HG03354 (cell line): ENCODE measurements around the gene VPS51.
"Not testable (repeated sequence)": the region's sequence is repeated elsewhere in the genome, so short reads cannot be mapped to it uniquely, and the experiment has no call there.

Experiments used
- ATAC-seq: cut with Tn5 transposase; IDR thresholded peaks from one replicate; pipeline ENCODE4 v1.9.1; 2021; ENCODE audit warnings: mild to moderate bottlenecking; ENCODE audit not compliant: unreplicated experiment, poor library complexity, severe bottlenecking

The VPS51 gene

GRCh38 chr11:65116370-65117205 is 20.6 kb downstream of the VPS51 start:
- ATAC-seq: no peak

DNA sequence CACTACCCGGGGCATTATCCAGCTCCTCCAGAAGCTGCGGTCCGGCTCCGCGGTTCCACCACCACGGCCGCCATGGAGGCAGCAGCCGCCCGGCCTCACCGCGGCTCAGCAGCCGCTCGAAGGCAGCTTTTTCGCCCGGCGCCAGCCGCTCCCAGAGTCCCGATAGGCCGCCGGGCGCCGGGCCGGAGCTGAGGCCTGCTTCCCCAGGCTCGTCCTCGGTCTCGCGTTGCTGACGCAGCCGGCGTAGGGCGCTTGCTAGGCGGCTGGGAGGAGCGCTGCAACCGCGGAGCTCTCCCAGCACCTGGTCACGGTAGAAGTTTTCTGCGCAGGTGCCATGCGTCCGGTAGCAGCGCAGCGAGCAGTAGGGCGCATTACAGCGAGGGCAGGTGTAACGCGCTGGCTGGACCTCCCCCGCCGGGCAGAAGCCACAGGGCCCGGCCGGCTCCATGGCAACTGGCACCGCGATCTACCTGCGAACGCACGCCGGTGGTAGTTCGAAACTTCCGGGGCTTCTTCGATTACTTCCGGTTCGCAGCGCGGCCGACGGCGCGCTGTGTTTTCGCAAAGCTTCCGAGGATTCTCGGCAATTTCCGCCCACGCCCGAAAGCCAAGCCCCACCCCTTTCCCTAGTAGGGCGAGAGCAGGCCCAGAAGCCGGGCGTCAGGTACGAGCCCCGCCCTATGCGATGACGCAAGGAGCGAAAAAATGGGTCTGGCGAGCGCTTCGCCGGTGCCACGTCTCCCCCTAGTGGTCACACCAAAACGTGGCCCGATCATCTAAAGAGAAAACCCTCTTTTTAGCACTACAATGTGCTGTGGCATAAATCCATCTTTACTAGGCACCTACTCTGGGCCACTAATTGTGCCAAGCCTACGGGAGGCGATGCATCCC is 21.4 kb downstream of the VPS51 start, which contains the start of gene ZNHIT2:
ZNHIT2 (minus strand) TSS at position 496 of the 891 bp plus-strand sequence; CDS start at position 448, 48 bp downstream.
- peak; percentile 72 for ATAC-seq

- ATAC-seq: no peak
Measured at GRCh38 chr11:65118097-65118837, 22.3 kb downstream of the VPS51 start.

- not testable (repeated sequence) for ATAC-seq
Measured at GRCh38 chr11:65118891-65119669, 23.1 kb downstream of the VPS51 start.

GRCh38 chr11:65119670-65119995 is 23.6 kb downstream of the VPS51 start:
- no peak for ATAC-seq

DNA sequence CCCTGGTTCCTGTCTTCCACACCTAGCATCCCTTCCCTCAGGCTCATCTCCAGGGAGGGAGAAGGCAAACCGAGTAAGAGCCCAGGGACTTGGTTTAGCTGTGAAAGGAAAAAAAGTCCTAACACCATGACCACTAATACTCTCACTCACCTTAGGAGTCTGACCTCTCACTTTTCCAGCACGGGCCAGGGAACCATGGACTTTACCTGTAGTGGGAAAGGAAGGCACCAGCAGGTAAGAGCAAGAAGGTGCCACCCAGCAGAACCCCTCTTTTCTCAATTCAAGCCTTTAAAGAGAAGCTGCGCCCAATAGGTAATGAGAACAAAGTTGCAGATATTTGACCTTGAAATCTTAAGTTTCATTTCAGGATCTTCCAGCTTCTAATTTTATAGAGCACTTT is 24.8 kb downstream of the VPS51 start:
- ATAC-seq: no peak

DNA sequence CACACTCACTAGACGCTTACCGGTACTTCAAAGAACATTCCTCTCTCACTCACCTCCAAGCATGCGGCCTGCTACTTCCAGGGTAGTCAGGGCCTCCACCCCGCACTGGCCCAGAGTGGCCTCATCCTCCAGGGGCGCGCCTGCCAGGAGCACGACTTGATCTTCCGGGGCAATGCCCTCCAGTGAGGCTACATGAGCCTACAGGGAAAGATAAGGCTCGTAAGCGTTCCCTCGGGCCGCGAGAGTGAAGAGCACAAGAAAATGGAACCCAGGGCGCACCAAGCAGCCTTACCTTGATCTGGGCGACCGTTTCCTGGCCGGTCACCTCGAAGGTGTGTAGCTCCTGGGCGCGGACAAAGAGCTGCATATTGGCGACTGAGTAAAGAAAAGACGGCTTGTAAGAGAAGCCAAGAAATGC is 25.4 kb downstream of the VPS51 start:
- no peak for ATAC-seq

DNA sequence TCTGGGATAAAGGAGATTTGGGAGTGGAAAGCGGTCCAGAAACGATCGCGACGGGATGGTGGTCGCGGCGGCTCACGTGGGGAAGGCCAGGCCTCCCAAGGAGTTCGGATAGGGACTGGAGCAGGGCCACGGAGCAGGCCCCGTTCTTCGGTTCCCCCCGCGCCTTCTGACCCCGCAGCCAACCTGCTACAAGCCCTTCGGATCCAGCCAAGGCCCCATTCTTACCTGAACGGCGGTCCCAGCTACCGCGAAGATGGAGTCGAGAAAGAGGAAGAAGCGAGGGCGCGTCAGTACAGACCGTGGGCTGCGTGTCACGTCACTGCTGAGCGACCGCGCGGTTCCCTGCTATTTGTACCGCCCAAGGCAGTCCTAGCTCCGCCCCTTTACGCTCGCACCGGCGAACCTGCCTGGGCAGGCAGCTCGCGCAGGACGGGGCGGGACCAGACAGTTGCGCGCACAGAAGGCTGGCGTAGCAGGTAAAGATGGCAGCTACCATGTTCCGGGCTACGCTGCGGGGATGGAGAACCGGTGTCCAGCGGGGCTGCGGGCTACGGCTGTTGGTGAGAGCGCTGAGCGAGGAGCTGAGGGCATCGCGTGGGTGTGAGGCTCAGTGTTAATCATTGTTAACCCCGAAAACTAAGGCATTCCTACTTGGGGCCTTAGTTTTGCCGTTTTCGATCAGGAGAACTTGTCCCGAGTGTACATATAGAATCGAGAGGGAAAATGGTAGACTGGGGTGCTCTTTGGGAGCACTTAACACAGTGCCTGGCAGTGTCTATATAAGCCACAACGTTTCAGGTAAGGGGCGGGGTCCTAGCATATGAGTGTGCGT is 26.1 kb downstream of the VPS51 start, which contains the start of the genes FAU and MRPL49:
FAU (minus strand) TSS at position 270 of the 832 bp plus-strand sequence. CDS start 321 bp downstream, outside the sequence.
MRPL49 (plus strand) TSS at position 457 of the 832 bp plus-strand sequence; CDS start at position 483, 26 bp downstream.
- peak; percentile 67 for ATAC-seq

DNA sequence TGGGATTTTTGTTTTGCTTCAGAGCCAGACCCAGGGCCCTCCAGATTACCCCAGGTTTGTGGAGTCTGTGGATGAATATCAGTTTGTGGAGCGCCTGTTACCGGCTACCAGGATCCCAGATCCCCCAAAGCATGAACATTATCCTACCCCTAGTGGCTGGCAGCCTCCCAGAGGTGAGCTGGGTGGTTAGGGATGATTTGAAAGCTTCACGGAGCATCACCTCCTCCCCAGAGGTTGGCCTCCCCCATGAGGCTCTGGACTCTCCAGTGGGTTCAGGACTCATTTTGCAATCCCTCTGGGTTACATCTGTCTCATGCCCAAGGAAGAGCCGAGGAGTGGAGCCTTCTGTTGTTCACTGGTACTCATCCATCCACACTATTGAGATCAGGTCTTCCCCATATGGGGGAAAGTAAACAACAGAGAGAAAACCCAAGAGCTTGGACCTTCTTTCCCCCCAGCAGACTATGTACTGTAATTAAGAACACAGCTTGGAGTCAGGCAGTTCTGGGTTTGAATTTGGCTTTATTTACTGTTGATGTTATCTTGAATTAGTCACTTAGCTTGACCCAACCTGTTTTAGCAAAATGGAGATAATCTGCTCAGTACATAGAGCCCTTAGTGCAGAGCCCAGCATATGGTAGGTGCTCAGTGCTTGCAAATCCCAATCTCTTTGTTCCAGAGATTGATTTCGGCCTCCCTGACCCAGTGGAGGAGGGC is 28.6 kb downstream of the VPS51 start:
- ATAC-seq: no peak

- no peak for ATAC-seq
Measured at GRCh38 chr11:65125197-65126056, 29.4 kb downstream of the VPS51 start.

GRCh38 chr11:65126624-65127274 is 30.7 kb downstream of the VPS51 start:
- no peak for ATAC-seq

DNA sequence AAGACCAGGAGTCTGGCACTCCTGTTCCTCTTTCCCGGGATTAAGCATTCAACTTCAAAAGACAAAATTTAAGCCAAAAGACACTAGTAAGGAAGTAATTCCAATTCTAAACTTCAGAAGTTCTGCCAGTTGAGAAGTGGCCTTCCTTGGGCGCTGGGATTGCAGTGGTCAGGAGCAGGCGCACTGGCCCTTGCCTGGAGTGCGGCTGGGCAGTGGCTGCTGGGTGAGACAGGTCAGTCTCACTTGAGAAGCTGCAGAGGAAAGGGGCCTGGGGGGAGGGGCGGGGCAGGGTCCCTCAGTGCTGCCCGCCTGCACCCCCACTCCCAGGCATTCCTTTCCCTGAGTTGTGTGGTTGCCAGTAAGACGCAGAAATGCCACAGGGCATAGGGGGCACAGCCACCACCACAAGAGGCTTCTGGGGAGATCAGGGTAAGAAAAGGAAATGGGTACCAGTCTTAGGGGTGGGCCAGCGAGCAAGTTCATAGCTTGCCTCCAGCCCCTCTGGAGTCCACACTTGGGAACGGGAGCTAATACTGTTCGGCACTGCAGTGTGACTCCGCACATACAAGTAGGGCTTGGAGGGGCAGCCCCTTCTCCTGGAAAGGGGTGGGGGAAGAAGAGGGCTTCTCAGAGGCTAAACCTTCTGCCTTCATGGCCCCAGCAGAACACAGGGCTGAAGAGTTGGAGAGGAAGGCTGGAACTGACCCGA is 31.6 kb downstream of the VPS51 start:
- ATAC-seq: no peak

GRCh38 chr11:65128182-65129145 is 32.5 kb downstream of the VPS51 start:
- no peak for ATAC-seq

- no peak for ATAC-seq
Measured at GRCh38 chr11:65129649-65130441, 33.8 kb downstream of the VPS51 start.
